Stimulated activated CD4-positive, alpha-beta T cell treated with anti-CD3 and anti-CD28 coated beads, Interleukin-12 subunit alpha, Interleukin-12 subunit beta, amount 100 ng/mL, for 24 hours (primary cell): Measurements from ENCODE around the gene GLI1.
"Not testable (repeated sequence)": the region's sequence is repeated elsewhere in the genome, so short reads cannot be mapped to it uniquely, and the experiment has no call there.

Experiments used
- DNase-seq, 2 experiments: peaks; one replicate each; pipeline ENCODE4 v3.0.0-alpha.2; 2020; ENCODE audit warnings: low read depth in 2 of 2

The GLI1 gene

GRCh38 chr12:57476162-57476992 is 16.8 kb downstream of the GLI1 start:
- peak; percentile 45 to 76 for DNase-seq

- DNase-seq: no peak
These were observed 17.6 kb downstream of the GLI1 start for GRCh38 chr12:57476993-57477709.

- no peak for DNase-seq
These were observed 18.4 kb downstream of the GLI1 start for GRCh38 chr12:57477710-57478681.

- no peak for DNase-seq
These were observed 19.4 kb downstream of the GLI1 start for GRCh38 chr12:57479043-57479375.

- DNase-seq: no peak
These were observed 20.0 kb downstream of the GLI1 start, which contains the start of gene ARHGAP9 for GRCh38 chr12:57479376-57480115. Gene ARHGAP9 (minus strand): TSS chr12:57479866. CDS start chr12:57479406, 460 bp downstream.

GRCh38 chr12:57481671-57482070 is 22.1 kb downstream of the GLI1 start:
- no peak for DNase-seq

GRCh38 chr12:57483466-57483865 is 23.9 kb downstream of the GLI1 start:
- no peak for DNase-seq

GRCh38 chr12:57485695-57486094 is 26.1 kb downstream of the GLI1 start:
- no peak for DNase-seq

- DNase-seq: no peak
These were observed 27.5 kb downstream of the GLI1 start for GRCh38 chr12:57487055-57487596.

- peak; percentile 84 to 85 for DNase-seq
These were observed 28.2 kb downstream of the GLI1 start, which contains the start of gene MARS1 for GRCh38 chr12:57487597-57488401. Gene MARS1 (plus strand): TSS chr12:57488068. CDS start chr12:57488091, 23 bp downstream.

GRCh38 chr12:57488402-57489156 is 29.0 kb downstream of the GLI1 start:
- no peak for DNase-seq

GRCh38 chr12:57489157-57489641 is 29.6 kb downstream of the GLI1 start:
- DNase-seq: no peak

GRCh38 chr12:57490126-57490525 is 30.5 kb downstream of the GLI1 start:
- DNase-seq: no peak

- no peak for DNase-seq
These were observed 32.1 kb downstream of the GLI1 start for GRCh38 chr12:57491393-57492280.

GRCh38 chr12:57495051-57495701 is 35.6 kb downstream of the GLI1 start:
- DNase-seq: not testable (repeated sequence)

- DNase-seq: no peak
These were observed 37.2 kb downstream of the GLI1 start for GRCh38 chr12:57496822-57497221.
